ENCODE results near the gene ZNF397. TPM values are rescaled to one million over a fixed set of nuclear protein-coding genes. Genes with fewer than 3 reads are reported as not detected.

ZNF397 gene
- total and polyA plus RNA-seq, 2 of the 13 experiments (the other 11 are each of a cell fraction or from before 2014, with no cell fraction given) = 4.7 to 9.4 TPM

- Histone ChIP-seq H3K4me2 (ENCODE audit: low read depth, low read length) (no peak overlapping the region), H3K36me3 (replicated peaks in 1 of 2; ENCODE audit: control insufficient read depth in 1 of 2, insufficient read depth in 2 of 2, low read length in 2 of 2) (peaks cover 2 to 5% of the 10 kb centered on the region in 2 experiments; a peak in 1 of 5 replicates), H3K9me3 (ENCODE audit: low read length) (no peaks in the 10 kb centered on the region), H3K4me3 (replicated peaks in 1 of 3; ENCODE audit: insufficient read depth in 1 of 3, low read depth in 2 of 3, low read length in 3 of 3) (no peak overlapping the region), H4K20me1 (ENCODE audit: insufficient read depth, low read length) (no peaks in the 10 kb centered on the region), H2AFZ (ENCODE audit: low read length) (no peak overlapping the region), H3K79me2 (ENCODE audit: insufficient read depth, low read length) (no peaks in the 10 kb centered on the region), H3K4me1 (ENCODE audit: insufficient read depth, low read length) (no peaks in the 10 kb centered on the region), H3K9ac (ENCODE audit: insufficient read depth, low read depth, low read length) (no peak overlapping the region), H3K27me3 (ENCODE audit: control insufficient read depth in 1 of 2, insufficient read depth in 2 of 2, low read length in 2 of 2) (no peaks in the 10 kb centered on the region), H3K27ac (ENCODE audit: extremely low read length, insufficient read depth, low read length) (no peak overlapping the region)
- no peak for TF ChIP-seq CTCF (CRISPR knock-in tag; IDR thresholded peaks at IDR 0.05)
- in situ Hi-C loops (cut with HindIII; ENCODE audit: extremely low pct_ligation_motif_present, low pct_unique_long_range_greater_than_20kb) = no loop called here
- FAIRE-seq (no peak), ATAC-seq (no peak), DNase-seq (ENCODE audit: low spot score) (no peak)
- CTCF ChIA-PET (ENCODE audit: low intra/inter-chr PET ratio, low total read pairs) = no interaction called here
- BruUV-seq (replicated peaks) = no TSS peak
- POLR2A ChIA-PET = no interaction called here
- intact Hi-C loops (cut with micrococcal nuclease; ENCODE audit: unreplicated experiment) = no loop called here
- WGBS (ENCODE audit: low lambda C conversion rate) = 98% methylated on average over 48 of the region's 48 CpGs
These were observed 26.4 kb downstream of the ZNF397 start for GRCh38 chr18:35267161-35267651.

GRCh38 chr18:35267809-35268208, 27.0 kb downstream of the ZNF397 start:
- FAIRE-seq (no peak), DNase-seq (ENCODE audit: low spot score) (no peak), ATAC-seq (no peak)
- TF ChIP-seq NFATC3 (CRISPR knock-in tag; IDR thresholded peaks at IDR 0.05) (no peak), ZNF136 (CRISPR knock-in tag; IDR thresholded peaks at IDR 0.05; ENCODE audit: low read depth) (no peak), HNRNPH1 (optimal IDR thresholded peaks at IDR 0.05; ENCODE audit: low read depth, low read length) (no peak), PRDM4 (CRISPR knock-in tag; IDR thresholded peaks at IDR 0.05; ENCODE audit: borderline replicate concordance) (no peak), ZNF550 (CRISPR knock-in tag; IDR thresholded peaks at IDR 0.05; ENCODE audit: borderline replicate concordance) (no peak), MAFK (conservative IDR thresholded peaks at IDR 0.05 in 1 of 2, IDR thresholded peaks at IDR 0.05 in 1 of 2; ENCODE audit: low read length in 2 of 2) (no peak)
- WGBS (ENCODE audit: low lambda C conversion rate) = 91% methylated on average over 30 of the region's 30 CpGs
- H3K27me3 ChIP-seq (ENCODE audit: control insufficient read depth in 1 of 2, insufficient read depth in 2 of 2, low read length in 2 of 2) = no peaks in the 10 kb centered on the region
- H2AFZ ChIP-seq (ENCODE audit: low read length) = no peak overlapping the region
- no peak overlapping the region for H3K27ac ChIP-seq (ENCODE audit: extremely low read length, insufficient read depth, low read length)
- H3K4me3 ChIP-seq (replicated peaks in 1 of 3; ENCODE audit: insufficient read depth in 1 of 3, low read depth in 2 of 3, low read length in 3 of 3) = no peak overlapping the region
- H3K9ac ChIP-seq (ENCODE audit: insufficient read depth, low read depth, low read length) = no peak overlapping the region
- no peaks in the 10 kb centered on the region for H3K4me1 ChIP-seq (ENCODE audit: insufficient read depth, low read length)
- intact Hi-C loops (cut with micrococcal nuclease; ENCODE audit: unreplicated experiment) (no loop called here), in situ Hi-C loops (cut with HindIII; ENCODE audit: extremely low pct_ligation_motif_present, low pct_unique_long_range_greater_than_20kb) (no loop called here)
- no peak overlapping the region for H3K4me2 ChIP-seq (ENCODE audit: low read depth, low read length)
- no peaks in the 10 kb centered on the region for H3K79me2 ChIP-seq (ENCODE audit: insufficient read depth, low read length)
- no peaks in the 10 kb centered on the region for H3K9me3 ChIP-seq (ENCODE audit: low read length)
- no peaks in the 10 kb centered on the region for H3K36me3 ChIP-seq (replicated peaks in 1 of 2; ENCODE audit: control insufficient read depth in 1 of 2, insufficient read depth in 2 of 2, low read length in 2 of 2)
- H4K20me1 ChIP-seq (ENCODE audit: insufficient read depth, low read length) = no peaks in the 10 kb centered on the region
- POLR2A ChIA-PET = no interaction called here
- CTCF ChIA-PET (ENCODE audit: low intra/inter-chr PET ratio, low total read pairs) = no interaction called here
- BruUV-seq (replicated peaks) = no TSS peak

All from HepG2 (cell line).